Panc1 (cell line): ENCODE data around the gene SSPN. TPM values are rescaled to one million over a fixed set of nuclear protein-coding genes. Genes with fewer than 3 reads are reported as not detected.

Experiments used
- ATAC-seq: fragments of 200-7000 bp; cut with Tn5 transposase; 2 replicates; pipeline ENCODE4 v1.9.1; 2020; ENCODE audit warnings: mild to moderate bottlenecking, moderate library complexity
- BruUV-seq: library from RNA; stranded (reverse); fragments of 400-500 nt; replicated peaks from 2 replicates; lab custom pipeline; 2021; lab: Mats Ljungman, UMichigan
- CTCF ChIA-PET: fragments of 300-600 bp; sonication (Branson Sonifier 250); formaldehyde crosslinking; loops from one replicate; lab custom pipeline; 2022; ENCODE audit warnings: antibody characterized with exemption; lab: Charles Lee
- POLR2A ChIA-PET: fragments of 300-600 bp; sonication (Branson Sonifier 250); formaldehyde crosslinking; loops from one replicate; lab custom pipeline; 2022; ENCODE audit warnings: antibody characterized with exemption; lab: Charles Lee
- DNase-seq: peaks from one replicate; pipeline ENCODE4 v3.0.0-alpha.2; 2010; ENCODE audit warnings: low read depth, low spot score
- H3K27ac ChIP-seq: 2 replicates; pipeline ENCODE4 v1.5.1; 2011; ENCODE audit warnings: mild to moderate bottlenecking, low read length, inconsistent platforms
- H3K27me3 ChIP-seq: fragments of 200-500 bp; sonication (Bioruptor generic); 2 replicates; pipeline ENCODE4 v1.6.0; 2014; ENCODE audit warnings: low read length, inconsistent platforms; ENCODE audit not compliant: control insufficient read depth, insufficient read depth
- H3K36me3 ChIP-seq: fragments of 200-500 bp; sonication (Bioruptor generic); 2 replicates; pipeline ENCODE4 v1.5.1; 2014; ENCODE audit warnings: inconsistent platforms, mild to moderate bottlenecking, low read length, moderate library complexity; ENCODE audit not compliant: control insufficient read depth, insufficient read depth
- H3K4me1 ChIP-seq: 2 replicates; pipeline ENCODE4 v1.5.1; 2011; ENCODE audit warnings: inconsistent platforms, mild to moderate bottlenecking, low read length, moderate library complexity; ENCODE audit not compliant: control insufficient read depth, insufficient read depth
- H3K4me3 ChIP-seq, 2 experiments: 2 replicates each; pipeline ENCODE4 v1.5.1; 2011 to 2012; ENCODE audit warnings: low read depth in 2 of 2, low read length in 2 of 2, mild to moderate bottlenecking in 2 of 2, inconsistent platforms in 1 of 2, moderate library complexity in 1 of 2
- H3K9me3 ChIP-seq: fragments of 200-500 bp; sonication (Bioruptor generic); 2 replicates; pipeline ENCODE4 v1.5.1; 2014; ENCODE audit warnings: low read depth, mild to moderate bottlenecking, inconsistent platforms, low read length, moderate library complexity; ENCODE audit not compliant: control insufficient read depth, insufficient read depth
- POLR2AphosphoS5 ChIP-seq: IDR thresholded peaks from 2 replicates; pipeline ENCODE4 v1.6.1; 2012; ENCODE audit warnings: mild to moderate bottlenecking, low read depth, low read length, moderate library complexity
- SIN3A ChIP-seq: IDR thresholded peaks from 2 replicates; pipeline ENCODE4 v1.6.1; 2012; ENCODE audit warnings: low read depth, mild to moderate bottlenecking, low read length, moderate library complexity, borderline replicate concordance; ENCODE audit not compliant: insufficient read depth
- TCF7L2 ChIP-seq: IDR thresholded peaks from 2 replicates; pipeline ENCODE4 v1.6.1; 2011; ENCODE audit warnings: mild to moderate bottlenecking, low read depth, low read length, inconsistent platforms
- in situ Hi-C: cut with HindIII; loops from 2 replicates; pipeline ENCODE4 v1.10.0; 2016; ENCODE audit warnings: low sequenced_read_pairs, low pct_unique_long_range_greater_than_20kb
- intact Hi-C: fragments of 100-400 bp; cut with micrococcal nuclease; formaldehyde crosslinking; loops from one replicate; pipeline ENCODE4 v1.10.0; 2022; ENCODE audit not compliant: unreplicated experiment
- total RNA-seq: library from RNA; stranded (reverse); gene quantifications from one replicate; pipeline ENCODE4 v1.2.1, GENCODE V29; 2021; ENCODE audit not compliant: unreplicated experiment
- TF ChIP-seq, protein P1 (sequence below): fragments of 450-650 bp; IDR thresholded peaks from 2 replicates; pipeline ENCODE4 v1.5.1; 2017; ENCODE audit warnings: mild to moderate bottlenecking
- TF ChIP-seq, protein P2 (sequence below), 2 experiments: IDR thresholded peaks; 2 replicates each; pipeline ENCODE4 v1.6.1; 2011 to 2012; ENCODE audit warnings: low read depth in 2 of 2, control low read depth in 1 of 2, low read length in 1 of 2, mild to moderate bottlenecking in 1 of 2, moderate library complexity in 1 of 2; ENCODE audit not compliant: insufficient read depth in 1 of 2

SSPN gene
- total RNA-seq, 1 experiment from 2014 or later = 23.4 TPM

DNA sequence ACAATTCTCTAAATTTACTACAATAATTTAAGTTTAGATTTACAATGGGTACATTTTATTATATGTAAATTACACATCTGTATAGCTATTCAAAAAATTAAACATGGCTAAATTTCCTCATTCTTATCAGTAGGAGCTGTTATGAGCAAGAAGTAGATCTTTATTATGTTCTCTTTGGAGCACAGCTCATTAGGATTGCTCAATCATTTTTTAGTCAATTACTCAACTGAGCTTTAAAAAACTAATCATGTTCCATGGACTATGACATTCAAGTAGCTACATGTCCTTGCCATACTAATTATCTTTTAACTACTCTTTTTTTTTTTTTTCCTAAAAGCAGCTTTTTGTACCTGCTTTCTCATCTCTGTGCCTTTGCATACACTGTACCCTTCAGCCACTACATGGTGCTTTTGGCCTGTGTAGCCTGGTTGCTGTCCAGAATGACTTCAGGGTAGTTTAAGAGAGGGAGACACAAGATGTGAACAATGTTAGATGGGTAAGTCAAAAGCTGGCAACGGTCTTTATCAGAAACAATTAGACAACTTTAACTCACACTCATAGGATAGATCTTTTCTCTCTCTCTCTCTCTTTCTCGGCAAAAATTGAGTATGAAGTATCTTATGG is 69.0 kb downstream of the SSPN start:
- POLR2A ChIA-PET = interaction anchor here (0.6 to 0.7 kb wide), 2 partner anchors 139 to 252 kb away, joined by 4 read pairs; partner anchors contain the start of gene BHLHE41
- CTCF ChIA-PET = interaction anchor here (0.7 kb wide), 1 partner anchor 120 kb away, joined by 3 read pairs; no protein-coding TSS in a partner anchor

DNA sequence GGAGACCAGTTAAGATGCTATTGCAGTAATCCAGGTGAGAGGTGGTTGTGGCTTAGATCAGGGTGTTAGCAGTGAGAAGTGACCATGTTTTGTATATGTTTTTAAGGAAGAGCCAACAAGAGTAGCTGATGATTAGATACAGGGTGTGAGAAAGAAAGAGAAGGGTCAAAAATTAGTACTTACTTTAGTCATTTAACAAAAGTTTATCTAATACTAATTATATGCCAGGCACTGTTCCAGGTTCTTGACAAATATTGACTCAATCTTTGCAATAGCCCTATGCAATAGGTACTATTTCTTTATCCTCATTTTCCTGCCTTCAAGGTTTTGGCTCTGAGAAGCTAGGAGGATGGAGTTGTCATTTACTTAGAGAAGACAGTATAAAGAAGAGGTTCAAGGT is 70.2 kb downstream of the SSPN start:
- in situ Hi-C loops = no loop called here
- Histone ChIP-seq H3K4me1 (0 out of 2 replicates have a peak, but pooled peaks cover 4% of the 10 kb centered on the region), H3K27ac (peak overlapping the region; percentile 12; the same call in 1 of the 2 replicates), H3K27me3 (no peaks in the 10 kb centered on the region), H3K9me3 (peaks cover 8% of the 10 kb centered on the region; the same call in 1 of the 2 replicates), H3K36me3 (no peaks in the 10 kb centered on the region), H3K4me3 (no peak overlapping the region)
- intact Hi-C loops = no loop called here
- no TSS peak for BruUV-seq
- ATAC-seq (no peak), DNase-seq (no peak)
- ChIA-PET CTCF (no interaction called here), POLR2A (no interaction called here)
- no peak for TF ChIP-seq TCF7L2
- TF ChIP-seq, protein P1, sequence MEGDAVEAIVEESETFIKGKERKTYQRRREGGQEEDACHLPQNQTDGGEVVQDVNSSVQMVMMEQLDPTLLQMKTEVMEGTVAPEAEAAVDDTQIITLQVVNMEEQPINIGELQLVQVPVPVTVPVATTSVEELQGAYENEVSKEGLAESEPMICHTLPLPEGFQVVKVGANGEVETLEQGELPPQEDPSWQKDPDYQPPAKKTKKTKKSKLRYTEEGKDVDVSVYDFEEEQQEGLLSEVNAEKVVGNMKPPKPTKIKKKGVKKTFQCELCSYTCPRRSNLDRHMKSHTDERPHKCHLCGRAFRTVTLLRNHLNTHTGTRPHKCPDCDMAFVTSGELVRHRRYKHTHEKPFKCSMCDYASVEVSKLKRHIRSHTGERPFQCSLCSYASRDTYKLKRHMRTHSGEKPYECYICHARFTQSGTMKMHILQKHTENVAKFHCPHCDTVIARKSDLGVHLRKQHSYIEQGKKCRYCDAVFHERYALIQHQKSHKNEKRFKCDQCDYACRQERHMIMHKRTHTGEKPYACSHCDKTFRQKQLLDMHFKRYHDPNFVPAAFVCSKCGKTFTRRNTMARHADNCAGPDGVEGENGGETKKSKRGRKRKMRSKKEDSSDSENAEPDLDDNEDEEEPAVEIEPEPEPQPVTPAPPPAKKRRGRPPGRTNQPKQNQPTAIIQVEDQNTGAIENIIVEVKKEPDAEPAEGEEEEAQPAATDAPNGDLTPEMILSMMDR = no peak

More for the DNA sequence above, 69.0 kb downstream of the SSPN start:
- ATAC-seq (no peak), DNase-seq (no peak)
- H3K27me3 ChIP-seq = no peaks in the 10 kb centered on the region
- no peak overlapping the region for H3K4me3 ChIP-seq
- H3K36me3 ChIP-seq = no peaks in the 10 kb centered on the region
- TF ChIP-seq, protein P1 = no peak; the same call in 1 of the 2 replicates
- TF ChIP-seq SIN3A = no peak
- no peak for TF ChIP-seq TCF7L2
- TF ChIP-seq, protein P2, sequence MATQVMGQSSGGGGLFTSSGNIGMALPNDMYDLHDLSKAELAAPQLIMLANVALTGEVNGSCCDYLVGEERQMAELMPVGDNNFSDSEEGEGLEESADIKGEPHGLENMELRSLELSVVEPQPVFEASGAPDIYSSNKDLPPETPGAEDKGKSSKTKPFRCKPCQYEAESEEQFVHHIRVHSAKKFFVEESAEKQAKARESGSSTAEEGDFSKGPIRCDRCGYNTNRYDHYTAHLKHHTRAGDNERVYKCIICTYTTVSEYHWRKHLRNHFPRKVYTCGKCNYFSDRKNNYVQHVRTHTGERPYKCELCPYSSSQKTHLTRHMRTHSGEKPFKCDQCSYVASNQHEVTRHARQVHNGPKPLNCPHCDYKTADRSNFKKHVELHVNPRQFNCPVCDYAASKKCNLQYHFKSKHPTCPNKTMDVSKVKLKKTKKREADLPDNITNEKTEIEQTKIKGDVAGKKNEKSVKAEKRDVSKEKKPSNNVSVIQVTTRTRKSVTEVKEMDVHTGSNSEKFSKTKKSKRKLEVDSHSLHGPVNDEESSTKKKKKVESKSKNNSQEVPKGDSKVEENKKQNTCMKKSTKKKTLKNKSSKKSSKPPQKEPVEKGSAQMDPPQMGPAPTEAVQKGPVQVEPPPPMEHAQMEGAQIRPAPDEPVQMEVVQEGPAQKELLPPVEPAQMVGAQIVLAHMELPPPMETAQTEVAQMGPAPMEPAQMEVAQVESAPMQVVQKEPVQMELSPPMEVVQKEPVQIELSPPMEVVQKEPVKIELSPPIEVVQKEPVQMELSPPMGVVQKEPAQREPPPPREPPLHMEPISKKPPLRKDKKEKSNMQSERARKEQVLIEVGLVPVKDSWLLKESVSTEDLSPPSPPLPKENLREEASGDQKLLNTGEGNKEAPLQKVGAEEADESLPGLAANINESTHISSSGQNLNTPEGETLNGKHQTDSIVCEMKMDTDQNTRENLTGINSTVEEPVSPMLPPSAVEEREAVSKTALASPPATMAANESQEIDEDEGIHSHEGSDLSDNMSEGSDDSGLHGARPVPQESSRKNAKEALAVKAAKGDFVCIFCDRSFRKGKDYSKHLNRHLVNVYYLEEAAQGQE (IDR thresholded peaks at IDR 0.05; ENCODE audit: insufficient read depth in 1 of 2, low read depth in 2 of 2, low read length in 1 of 2) = no peak
- no peak for TF ChIP-seq POLR2AphosphoS5
- BruUV-seq = no TSS peak
- intact Hi-C loops = no loop called here
- H3K9me3 ChIP-seq = peaks cover 8% of the 10 kb centered on the region; the same call in 1 of the 2 replicates
- in situ Hi-C loops = no loop called here
- 0 out of 2 replicates have a peak, but pooled peaks cover 4% of the 10 kb centered on the region for H3K4me1 ChIP-seq
- H3K27ac ChIP-seq = peak overlapping the region; percentile 9; the same call in 1 of the 2 replicates
